D721Med (cell line): ENCODE data around the gene PRKCA.
"Not testable (repeated sequence)": the region's sequence is repeated elsewhere in the genome, so short reads cannot be mapped to it uniquely, and the experiment has no call there.

Experiments
- DNase-seq: peaks from one replicate; pipeline ENCODE4 v3.0.0; 2011; ENCODE audit warnings: low spot score; ENCODE audit not compliant: insufficient read length
- FAIRE-seq: peaks from 2 replicates; lab custom pipeline; 2011; peaks lifted over from hg19 to GRCh38; lab: Jason Lieb, UNC
- TF ChIP-seq, protein P1 (sequence below): IDR thresholded peaks from 2 replicates; pipeline ENCODE4 v1.5.1; 2012; ENCODE audit warnings: mild to moderate bottlenecking, control low read depth; ENCODE audit not compliant: insufficient read depth; ENCODE audit errors: missing control alignments

PRKCA gene

DNA sequence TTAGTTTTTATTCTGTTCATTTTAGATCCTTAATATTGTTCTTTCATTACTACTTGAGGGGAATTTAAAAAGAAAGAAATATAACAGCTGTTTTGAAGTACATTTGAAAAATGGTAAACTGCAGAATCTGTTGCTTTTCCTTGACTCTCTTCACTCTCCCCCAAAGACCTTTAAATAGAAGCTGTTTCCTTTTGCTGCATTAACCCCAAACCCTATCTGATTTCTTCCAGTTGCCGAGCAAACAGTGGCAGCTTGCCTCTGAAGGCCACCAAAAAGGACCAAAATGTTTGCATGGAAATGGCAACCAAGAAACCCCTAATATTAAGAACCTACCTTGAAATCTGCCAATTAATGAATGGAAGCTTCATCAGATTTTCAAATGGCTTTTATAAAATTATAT lies 37.1 kb downstream of the PRKCA start:
- no peak for FAIRE-seq
- DNase-seq: no peak

DNA sequence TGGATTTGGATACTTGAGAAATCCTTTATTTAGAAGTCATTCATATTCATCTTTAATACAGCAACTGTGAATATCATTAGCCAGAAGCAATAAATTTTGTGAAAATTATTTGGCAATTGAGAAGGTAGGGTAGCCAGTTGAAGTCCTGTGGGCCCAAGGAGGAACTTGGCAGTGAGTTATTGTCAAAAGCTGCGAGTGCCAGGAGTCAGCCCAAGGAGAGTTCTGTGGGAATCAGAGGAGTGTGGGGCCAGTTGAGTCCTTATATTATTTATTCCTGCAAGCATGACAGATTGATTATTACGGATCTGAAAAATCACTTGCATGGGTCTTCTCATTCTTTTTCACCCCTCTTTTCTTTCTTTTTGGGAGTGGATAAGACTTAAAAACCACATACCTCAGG lies 38.3 kb downstream of the PRKCA start:
- no peak for FAIRE-seq
- no peak for DNase-seq

More for the DNA sequence above, 37.1 kb downstream of the PRKCA start:
- TF ChIP-seq, protein P1, sequence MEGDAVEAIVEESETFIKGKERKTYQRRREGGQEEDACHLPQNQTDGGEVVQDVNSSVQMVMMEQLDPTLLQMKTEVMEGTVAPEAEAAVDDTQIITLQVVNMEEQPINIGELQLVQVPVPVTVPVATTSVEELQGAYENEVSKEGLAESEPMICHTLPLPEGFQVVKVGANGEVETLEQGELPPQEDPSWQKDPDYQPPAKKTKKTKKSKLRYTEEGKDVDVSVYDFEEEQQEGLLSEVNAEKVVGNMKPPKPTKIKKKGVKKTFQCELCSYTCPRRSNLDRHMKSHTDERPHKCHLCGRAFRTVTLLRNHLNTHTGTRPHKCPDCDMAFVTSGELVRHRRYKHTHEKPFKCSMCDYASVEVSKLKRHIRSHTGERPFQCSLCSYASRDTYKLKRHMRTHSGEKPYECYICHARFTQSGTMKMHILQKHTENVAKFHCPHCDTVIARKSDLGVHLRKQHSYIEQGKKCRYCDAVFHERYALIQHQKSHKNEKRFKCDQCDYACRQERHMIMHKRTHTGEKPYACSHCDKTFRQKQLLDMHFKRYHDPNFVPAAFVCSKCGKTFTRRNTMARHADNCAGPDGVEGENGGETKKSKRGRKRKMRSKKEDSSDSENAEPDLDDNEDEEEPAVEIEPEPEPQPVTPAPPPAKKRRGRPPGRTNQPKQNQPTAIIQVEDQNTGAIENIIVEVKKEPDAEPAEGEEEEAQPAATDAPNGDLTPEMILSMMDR: no peak

DNA sequence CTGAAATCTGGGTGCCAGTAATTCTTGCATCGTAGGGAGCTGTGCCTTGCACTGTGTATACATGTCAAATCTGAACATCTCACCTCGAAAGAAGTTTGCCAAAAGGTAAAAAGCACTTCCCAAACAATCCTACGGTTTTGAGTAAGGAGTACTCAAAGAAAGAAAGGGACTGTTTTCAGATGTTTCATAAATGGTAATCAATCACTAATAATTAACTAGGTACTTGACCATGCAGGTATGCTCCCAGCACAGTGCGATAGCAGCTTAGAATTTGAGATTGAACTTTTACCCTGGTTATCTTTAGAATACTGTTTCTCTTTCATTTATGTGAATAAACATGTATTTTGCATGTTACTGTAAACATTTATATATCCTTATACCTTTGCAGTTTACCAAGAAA lies 39.0 kb downstream of the PRKCA start:
- no peak for FAIRE-seq
- TF ChIP-seq, protein P1: no peak
- DNase-seq: no peak

More for the DNA sequence above, 38.3 kb downstream of the PRKCA start:
- TF ChIP-seq, protein P1: no peak

DNA sequence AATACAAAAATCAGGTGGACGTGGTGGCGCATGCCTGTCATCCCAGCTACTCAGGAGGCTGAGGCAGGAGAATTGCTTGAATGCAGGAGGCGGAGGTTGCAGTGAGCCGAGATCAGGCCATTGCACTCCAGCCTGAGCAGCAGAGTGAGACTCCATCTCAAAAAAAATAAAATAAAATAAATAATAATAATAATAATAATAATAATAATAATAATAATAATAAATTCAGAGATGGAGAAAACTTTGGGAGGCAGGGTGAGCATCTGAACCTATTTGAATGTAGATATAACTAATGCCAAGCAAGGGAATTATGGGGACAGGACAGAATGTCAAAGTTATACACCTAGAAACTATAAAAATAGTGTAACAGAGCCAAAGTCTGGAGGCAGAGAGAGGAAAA lies 39.9 kb downstream of the PRKCA start:
- FAIRE-seq, DNase-seq: not testable (repeated sequence)

DNA sequence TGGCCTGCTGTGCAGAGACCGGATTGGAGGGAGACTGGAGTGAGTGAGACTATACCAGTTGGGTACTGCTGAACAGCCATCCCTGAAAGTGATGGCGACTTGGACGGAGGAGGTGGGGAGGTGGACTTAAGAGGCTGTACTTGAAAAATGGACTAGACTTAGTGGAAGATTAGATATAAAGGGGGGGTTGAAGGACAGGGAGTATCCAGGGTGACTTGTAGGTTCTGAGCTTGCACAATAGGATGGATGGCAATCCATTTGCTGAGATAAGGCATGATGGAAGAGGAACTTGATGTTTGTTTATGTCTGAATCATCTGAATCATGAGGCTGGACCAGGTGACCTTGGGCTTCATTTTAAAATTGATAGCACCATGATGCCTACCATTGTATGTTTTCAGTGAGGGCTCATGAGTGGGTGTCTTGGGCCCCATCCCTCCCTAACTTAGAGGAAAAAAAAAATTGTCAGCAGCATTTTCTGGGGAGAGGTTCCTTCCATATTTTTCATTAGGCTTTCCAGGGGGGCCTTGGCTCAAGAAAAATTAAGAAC lies 41.2 kb downstream of the PRKCA start:
- FAIRE-seq (no peak), DNase-seq (no peak)
- TF ChIP-seq, protein P1: no peak

DNA sequence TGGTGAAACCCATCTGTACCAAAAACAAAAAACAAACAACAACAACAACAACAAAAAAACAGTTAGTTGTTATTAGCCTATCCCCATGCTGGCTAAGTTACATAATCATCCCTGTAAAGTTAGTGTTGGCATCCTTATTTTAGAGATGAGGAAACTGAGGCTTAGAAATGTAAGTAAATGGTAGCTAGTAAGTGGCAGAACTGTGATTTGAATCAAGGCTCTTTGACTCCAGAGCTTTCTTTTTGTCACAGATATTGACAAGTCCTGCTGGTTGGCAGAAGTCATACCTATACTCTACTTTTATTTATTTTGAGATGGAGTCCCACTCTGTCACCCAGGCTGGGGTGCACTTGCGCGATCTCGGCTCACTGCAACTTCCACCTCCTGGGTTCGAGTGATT lies 42.1 kb downstream of the PRKCA start:
- FAIRE-seq (no peak), DNase-seq (no peak)
- TF ChIP-seq, protein P1: no peak

DNA sequence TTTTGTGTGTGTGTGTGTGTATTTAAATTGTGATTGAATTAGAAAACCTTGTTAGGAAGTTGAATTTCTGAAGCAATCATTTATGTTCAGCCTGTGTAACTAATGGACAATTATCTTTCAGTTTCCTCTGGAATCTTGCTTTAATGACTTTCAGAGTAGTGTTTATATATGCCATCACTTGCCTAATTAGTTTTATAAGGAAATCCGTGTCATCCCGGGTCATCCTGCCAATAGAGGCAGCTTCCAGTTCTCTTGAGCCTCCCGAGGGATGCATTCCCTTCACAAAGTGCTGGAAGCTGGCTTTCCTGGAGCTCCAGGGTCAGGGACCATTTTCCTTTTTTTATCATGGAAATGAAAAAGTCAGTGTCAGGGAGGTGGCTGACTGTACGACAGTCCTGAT lies 42.9 kb downstream of the PRKCA start:
- FAIRE-seq: no peak
- DNase-seq: no peak
- TF ChIP-seq, protein P1: no peak

DNA sequence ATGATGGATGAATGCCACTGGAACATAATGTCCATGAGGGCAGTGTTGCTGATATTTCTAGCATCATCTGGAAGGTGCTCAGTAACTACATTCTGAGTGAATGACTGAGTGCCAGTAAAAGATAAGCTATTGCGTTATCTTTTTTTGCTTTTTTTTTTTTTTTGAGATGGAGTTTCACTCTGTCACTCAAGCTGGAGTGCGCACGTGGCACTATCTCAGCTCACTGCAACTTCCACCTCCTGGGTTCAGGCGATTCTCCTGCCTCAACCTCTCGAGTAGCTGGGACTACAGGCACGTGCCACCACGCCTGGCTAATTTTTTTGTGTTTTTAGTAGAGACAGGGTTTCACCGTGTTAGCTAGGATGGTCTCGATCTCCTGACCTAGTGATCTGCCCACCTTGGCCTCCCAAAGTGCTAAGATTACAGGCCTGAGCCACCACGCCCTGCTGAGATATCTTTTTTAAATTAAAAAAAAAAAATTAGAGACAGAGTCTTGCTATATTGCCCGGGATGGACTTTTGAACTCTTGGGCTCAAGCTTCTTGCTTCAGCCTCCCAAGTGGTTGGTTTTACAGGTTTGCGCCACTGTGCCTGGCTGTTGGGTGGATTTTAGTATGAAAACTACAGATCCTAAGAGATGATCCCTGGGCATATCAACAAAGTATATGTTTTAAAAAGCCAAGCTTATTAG lies 43.7 kb downstream of the PRKCA start:
- not testable (repeated sequence) for DNase-seq, FAIRE-seq
